Fibroblast of skin of abdomen (primary cell): ENCODE measurements around the gene NCKAP1.
A peak's percentile ranks its signal among the peaks of the same experiment; 100 is the strongest.
"Not testable (repeated sequence)": the region's sequence is repeated elsewhere in the genome, so short reads cannot be mapped to it uniquely, and the experiment has no call there.

Experiments used
- DNase-seq: peaks from one replicate; pipeline ENCODE4 v3.0.0-alpha.2; 2013

NCKAP1 gene

DNA sequence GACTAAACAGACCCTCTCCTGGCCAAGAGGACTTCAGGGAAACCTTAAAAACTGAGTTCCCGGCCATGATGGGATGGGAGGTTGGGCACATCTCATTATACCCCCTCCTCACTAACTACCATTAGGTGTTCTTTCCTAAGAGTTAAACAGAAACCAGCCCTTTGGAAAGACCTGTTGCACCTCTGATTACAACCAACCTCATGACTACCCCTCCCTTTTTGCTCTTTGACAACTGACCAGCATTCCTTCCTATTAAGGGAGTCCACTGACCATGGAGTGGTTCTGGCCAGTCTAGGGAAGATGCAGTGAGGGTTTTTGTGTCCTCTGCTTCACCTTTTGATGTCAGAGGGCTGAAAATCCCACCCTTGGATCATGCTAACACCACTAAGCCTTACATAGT lies 127.3 kb downstream of the NCKAP1 start:
- no peak for DNase-seq

DNA sequence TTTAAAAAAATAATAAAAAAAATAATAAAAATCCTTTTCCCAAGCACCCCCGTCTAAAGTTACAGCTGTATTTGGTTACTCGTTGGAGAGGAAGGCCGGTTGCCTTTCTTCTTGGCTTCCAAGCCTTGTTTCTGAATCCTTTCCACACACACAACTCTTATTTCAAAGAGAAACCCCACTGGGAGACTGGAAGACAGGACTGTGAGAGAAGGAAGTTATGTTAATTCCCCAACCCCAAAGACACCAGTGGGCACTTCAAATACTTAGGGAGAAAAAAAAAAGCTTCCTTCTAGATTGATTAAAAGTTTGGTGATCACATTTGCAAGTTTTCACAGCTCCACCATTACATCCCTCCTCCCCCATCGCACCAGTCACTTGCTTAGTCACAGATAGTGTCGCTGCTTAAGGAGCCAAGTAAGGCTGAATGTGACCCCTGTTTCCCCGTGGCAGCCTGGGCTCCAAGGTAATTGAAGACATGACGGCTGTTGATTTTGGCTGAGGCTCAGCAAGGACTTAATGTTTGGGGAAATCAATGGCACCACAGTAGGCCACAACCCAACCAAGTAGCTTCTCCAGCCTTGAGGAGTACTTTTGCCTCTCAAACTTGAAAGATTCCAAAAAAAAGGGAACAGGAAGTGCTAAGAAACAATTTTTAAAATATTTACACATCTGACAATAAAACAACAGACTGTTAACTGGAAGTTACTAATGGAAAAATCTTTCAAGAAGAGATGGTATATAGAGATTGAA lies 131.0 kb downstream of the NCKAP1 start:
- DNase-seq: no peak

DNA sequence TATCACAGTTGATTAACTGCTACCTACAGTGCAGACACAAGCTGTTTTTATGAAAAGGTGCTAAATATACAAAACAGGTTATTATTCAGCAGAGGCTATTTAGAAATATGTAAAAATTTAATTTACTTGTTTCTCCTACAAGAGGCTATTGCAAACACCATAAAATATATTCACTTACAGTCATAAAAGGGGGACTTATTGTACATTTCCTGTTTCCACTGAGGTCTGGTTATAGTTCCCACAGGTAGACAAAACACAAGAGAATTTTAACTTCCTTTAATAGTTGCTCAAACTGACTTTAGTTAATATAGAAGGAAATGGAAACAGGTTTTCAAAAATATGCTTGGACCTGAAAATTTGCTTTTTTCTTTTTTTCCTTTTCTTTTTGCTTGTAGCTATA lies 131.8 kb downstream of the NCKAP1 start:
- DNase-seq: no peak

- no peak for DNase-seq
Measured at GRCh38 chr2:182904844-182905243, 133.4 kb downstream of the NCKAP1 start.

DNA sequence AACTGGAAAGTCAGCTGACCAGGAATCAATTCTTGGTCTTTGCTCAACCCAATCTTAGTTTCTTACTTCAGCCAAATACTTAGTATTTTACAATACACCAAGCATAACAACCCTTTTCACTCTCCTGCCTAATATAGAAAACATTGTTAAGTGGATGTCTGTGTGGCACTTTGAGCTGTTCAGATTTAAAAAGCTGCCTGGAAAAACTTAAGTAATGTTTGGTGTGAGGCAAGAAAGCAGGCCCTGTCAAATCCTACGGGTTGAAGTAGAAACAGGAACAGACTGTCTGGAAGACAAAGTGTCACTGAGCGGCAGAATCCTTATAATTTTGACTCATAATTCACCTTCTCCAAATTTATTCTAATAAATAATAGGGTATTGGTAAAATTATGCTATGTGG lies 134.7 kb downstream of the NCKAP1 start:
- no peak for DNase-seq

DNA sequence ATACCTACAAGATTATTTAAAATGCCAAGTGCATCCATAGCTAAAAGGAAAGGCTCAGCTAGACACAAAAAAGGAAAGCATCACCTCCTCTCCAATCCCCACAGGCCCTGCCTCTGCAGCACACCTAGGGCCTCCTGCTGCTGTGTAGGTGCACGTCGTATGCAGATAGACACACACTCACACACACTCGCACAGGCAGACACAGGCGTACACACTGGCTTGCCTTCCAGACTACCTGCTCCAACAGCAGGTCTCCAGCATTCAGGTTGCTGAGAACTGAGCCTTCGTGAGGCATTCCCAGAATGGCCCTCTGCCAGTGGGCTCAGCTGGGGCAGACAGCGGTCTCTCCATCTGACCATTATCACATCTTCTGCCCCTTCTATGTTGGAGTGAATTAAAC lies 136.5 kb downstream of the NCKAP1 start:
- DNase-seq: no peak

GRCh38 chr2:182898718-182899117 lies 139.5 kb downstream of the NCKAP1 start:
- no peak for DNase-seq

DNA sequence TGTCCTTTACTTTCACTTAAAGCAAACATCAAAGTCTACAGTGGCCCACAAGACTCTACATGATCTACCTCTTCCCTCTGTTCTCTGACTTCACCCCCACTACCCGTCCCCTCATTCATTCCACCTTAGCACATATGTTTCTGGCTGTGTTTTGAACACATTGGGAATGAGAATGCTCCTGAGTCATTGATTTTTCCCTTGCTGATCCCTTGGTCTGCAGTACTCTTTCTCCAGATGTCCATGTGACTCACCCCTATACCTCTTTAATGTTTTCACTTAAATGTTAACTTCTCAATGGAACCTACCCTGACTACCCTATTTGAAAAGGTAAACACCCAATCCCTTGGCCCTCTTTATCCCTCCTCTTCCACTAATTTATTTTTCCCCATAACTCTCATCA lies 141.1 kb downstream of the NCKAP1 start:
- peak; percentile 82 for DNase-seq

- no peak for DNase-seq
Measured at GRCh38 chr2:182895798-182896197, 142.5 kb downstream of the NCKAP1 start.

DNA sequence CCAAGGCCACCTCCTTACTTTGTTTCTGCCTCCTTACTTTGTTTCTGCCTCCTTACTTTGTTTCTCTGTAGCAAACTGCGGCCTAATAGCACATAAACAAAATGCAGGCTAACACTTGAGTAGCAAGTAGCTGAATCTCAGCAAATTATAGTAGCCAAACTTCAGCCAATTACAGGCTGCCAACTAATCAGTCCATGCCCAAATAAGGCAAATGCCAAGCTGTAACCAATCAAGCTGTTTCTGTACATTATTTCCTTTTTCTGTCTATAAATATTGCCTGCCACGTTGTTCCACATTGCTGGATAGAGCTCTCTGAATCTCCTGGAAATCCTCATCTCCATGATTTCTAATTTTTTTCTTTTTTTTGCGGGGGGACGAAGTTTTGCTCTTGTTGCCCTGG lies 143.1 kb downstream of the NCKAP1 start:
- no peak for DNase-seq

DNA sequence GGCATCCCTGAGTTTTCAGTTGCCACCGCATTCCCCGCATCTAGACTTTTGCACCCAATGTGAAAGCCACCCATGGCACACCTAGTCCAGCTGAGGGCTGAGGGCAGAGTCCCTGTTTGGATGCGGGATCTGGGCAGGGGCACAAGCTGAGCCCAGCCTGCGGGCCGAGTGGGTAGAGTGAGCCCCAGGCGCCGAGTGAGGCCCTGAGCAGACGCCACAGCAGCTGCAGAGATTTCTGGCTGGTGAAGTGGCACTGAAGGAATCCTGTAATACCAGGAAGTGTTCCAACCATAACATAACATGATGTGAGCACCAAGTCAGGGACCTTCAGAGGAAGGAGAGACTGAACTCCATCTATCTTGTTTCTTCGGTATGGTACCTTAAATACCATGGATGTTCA lies 144.1 kb downstream of the NCKAP1 start:
- no peak for DNase-seq

DNA sequence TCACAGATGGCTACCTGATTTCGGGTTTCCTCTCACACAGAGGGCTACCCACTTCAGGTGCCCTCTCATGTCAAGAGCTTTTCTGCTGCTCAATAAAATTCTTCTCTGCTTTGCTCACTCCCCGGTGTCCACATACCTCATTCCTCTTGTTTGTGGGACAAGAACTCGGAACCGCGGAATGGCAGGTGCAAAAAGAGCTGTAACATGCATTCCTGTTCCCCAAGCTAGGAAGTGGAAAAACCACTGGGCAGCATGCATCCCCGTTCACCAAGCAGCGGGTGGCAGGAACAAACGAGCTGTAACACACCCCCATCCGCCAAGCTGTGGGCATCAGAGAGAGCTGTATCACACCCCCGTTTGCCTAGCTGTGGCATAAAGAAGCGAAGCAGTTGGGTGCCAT lies 144.6 kb downstream of the NCKAP1 start:
- no peak for DNase-seq

DNA sequence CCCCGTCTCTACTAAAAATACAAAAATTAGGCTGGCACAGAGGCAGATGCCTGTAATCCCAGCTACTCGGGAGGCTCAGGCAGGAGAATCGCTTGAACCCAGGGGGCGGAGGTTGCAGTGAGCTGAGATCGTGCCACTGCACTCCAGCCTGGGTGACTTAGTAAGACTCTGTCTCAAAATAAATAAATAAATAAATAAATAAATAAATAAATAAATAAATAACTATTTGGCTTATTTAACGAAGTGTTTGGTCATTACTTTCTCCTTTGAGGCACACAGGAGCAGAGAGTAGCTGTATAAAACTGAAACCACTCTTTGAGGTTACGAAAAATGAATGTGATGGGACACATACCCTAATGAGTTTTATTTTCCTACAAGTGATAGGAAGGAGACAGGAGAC lies 145.2 kb downstream of the NCKAP1 start:
- DNase-seq: not testable (repeated sequence)

GRCh38 chr2:182891611-182892010 lies 146.6 kb downstream of the NCKAP1 start:
- peak; percentile 14 for DNase-seq

DNA sequence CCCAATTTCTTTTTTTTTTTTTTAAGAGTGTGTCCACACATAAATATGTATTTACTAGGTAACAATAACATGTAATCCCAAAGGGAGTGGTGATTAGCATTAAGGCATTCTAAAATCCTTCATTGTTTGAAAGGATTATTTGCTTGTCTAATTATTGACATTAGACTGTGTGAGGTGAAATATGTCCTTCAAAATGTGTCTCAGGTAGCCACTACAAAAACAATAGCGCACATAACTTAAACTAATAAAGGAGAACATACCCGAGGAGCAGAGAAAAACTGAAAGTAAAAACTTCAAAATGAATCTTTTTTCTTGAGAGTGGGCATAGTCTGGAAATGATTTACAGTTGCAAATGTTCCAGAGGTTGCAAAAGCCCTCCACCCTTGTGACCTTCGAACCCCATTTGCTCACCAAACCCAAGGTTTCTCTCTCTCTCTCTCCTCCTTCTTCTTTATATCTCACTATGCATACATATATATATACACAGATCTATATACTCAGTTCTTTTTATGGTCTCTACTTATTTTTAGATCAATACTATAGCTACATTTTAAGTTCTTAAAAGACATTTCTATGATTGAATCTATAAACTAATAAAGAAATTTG lies 147.4 kb downstream of the NCKAP1 start:
- DNase-seq: no peak

DNA sequence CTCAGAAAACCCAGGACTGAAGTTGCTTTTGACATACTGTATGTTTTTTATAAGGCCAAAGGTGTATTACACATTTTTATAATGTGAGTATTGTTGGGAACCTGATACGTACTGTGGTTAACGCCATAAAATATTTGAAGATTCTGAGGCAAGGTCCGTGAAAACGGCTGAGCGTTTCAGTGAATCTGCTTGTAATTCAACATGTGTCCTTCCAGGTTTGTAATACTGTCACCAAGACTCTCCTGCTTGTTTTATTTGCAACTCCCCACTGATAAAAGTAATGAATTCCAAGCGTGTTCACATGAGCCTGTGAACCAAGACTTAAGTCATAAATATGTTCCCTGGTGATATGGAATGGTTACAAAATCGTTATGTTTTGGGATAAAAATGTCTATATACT lies 148.0 kb downstream of the NCKAP1 start:
- peak; percentile 26 for DNase-seq

DNA sequence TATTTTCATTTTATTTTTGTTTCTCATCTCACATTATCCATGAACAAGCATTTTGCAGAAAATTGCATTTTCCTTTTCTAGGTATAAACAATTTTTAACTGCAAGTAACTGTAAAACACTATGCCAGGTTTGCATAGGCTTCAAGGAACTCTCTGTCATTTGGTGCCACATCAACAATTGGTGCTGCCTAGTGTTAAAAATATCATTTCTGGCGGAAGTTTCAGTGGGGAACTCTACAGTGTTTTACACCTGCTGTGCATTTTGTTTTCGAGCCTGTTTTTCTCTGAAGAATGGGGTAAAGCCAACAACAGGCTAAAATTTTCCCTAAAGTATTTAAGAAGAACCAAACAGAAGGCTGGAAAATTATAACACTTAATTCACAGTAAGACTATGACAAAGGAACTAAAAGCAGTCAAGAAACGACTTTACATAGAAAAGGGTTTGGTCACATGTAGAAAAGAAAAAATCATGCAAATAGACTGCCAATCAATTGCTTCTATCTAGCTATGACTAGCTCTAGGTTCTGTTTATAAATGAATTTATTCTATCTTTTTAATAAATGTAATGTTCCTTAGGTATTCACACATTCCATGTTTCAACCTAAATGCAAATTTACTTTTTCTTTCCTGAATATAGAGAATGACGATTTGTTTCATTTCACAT lies 150.4 kb downstream of the NCKAP1 start:
- no peak for DNase-seq

- no peak for DNase-seq
Measured at GRCh38 chr2:182887093-182887492, 151.2 kb downstream of the NCKAP1 start.

- no peak for DNase-seq
Measured at GRCh38 chr2:182885771-182886170, 152.5 kb downstream of the NCKAP1 start.

DNA sequence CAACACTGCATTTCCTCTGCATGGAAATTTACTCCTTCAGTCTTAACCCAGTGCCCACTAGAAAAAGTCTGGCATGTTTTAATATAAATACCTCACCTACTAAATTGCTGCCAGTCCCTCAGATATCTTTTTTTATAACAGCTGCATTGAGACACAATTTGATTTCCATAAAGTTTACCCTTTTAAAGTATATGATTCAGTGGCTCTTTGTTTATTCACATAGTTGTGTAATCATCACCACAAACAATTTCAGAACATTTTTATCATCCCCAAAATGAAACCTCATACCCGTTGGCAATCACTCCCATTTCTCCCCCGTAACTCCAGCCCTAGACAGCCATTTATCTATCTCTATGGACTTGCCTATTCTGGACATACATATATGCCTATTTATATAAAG lies 154.8 kb downstream of the NCKAP1 start:
- no peak for DNase-seq

- not testable (repeated sequence) for DNase-seq
Measured at GRCh38 chr2:182880100-182880499, 158.2 kb downstream of the NCKAP1 start.

GRCh38 chr2:182876653-182877052 lies 161.6 kb downstream of the NCKAP1 start:
- not testable (repeated sequence) for DNase-seq

- no peak for DNase-seq
Measured at GRCh38 chr2:182870227-182870626, 168.0 kb downstream of the NCKAP1 start.
